Adrenal gland (tissue), 12 donors: ENCODE data around the gene RAD51AP1. TPM values are rescaled to one million over a fixed set of nuclear protein-coding genes. Genes with fewer than 3 reads are reported as not detected.

ENCODE experiments used
- DNase-seq, 7 donors: peaks; one replicate each; pipeline ENCODE4 v3.0.0-alpha.2; 2019 to 2020
- H3K27ac ChIP-seq, 5 donors: fragments of 200-600 bp; sonication (generic) in 4 of 5; 1 replicate in 3 of 5; 2 replicates in 2 of 5; pipeline versions ENCODE4 v1.5.1 to v1.8.0; 2016 to 2020; ENCODE audit warnings: mild to moderate bottlenecking in 1 of 5
- H3K27me3 ChIP-seq: fragments of 200-600 bp; 2 replicates; pipeline ENCODE4 v1.8.0; 2021
- H3K36me3 ChIP-seq, 2 donors: fragments of 200-600 bp; replicated peaks in 1 of 2; 1 replicate in 1 of 2; 2 replicates in 1 of 2; pipeline versions ENCODE4 v1.5.1 to v1.8.0; 2018 to 2022
- H3K4me1 ChIP-seq, 2 donors: fragments of 200-600 bp; replicated peaks in 1 of 2; 1 replicate in 1 of 2; 2 replicates in 1 of 2; pipeline versions ENCODE4 v1.5.1 to v1.8.0; 2018 to 2021
- H3K4me3 ChIP-seq, 4 donors: fragments of 200-600 bp; sonication (generic) in 3 of 4; one replicate each; pipeline ENCODE4 v1.5.1; 2016 to 2018
- H3K9me3 ChIP-seq, 3 donors: fragments of 200-600 bp; sonication (generic) in 1 of 3; replicated peaks in 1 of 3; 1 replicate in 2 of 3; 2 replicates in 1 of 3; pipeline versions ENCODE4 v1.5.1 to v1.8.0; 2016 to 2021
- POLR2A ChIP-seq, 2 donors: fragments of 450-650 bp; IDR thresholded peaks; one replicate each; pipeline ENCODE4 v1.6.1; 2017; ENCODE audit warnings: antibody characterized with exemption in 2 of 2, mild to moderate bottlenecking in 2 of 2, moderate library complexity in 1 of 2
- WGBS, 4 donors: extraction: QIAGEN DNeasy Blood & Tissue Kit in 2 of 4; methylation state at CpG; one replicate each; pipeline versions ENCODE4 v1.1.5 to v1.1.7; 2013 to 2017; 5-methylcytosine and 5-hydroxymethylcytosine counted together
- intact Hi-C, 2 donors: fragments of 100-400 bp; cut with DNase I; formaldehyde crosslinking; loops; one replicate each; pipeline versions ENCODE4 v1.14.1 to v1.15.0; 2022 to 2023
- polyA plus RNA-seq, 3 donors: library from polyadenylated mRNA; stranded (reverse); fragments of 200-250 nt in 2 of 3; fragments of 350-450 nt in 1 of 3; fragmentation: Illumina TruSeq in 1 of 3; extraction: RNeasy Lipid Tissue Mini Kit (QIAGEN cat#74804) in 1 of 3; gene quantifications; one replicate each; pipeline ENCODE4 v1.2.3, GENCODE V29; 2013 to 2014
- total RNA-seq, 9 donors: library from RNA; depleted of rRNA in 4 of 9; stranded (reverse); fragments of >200 nt in 4 of 9; fragments of 120-200 nt in 1 of 9; fragmentation: NEBNext Ultra II Directional in 1 of 9; extraction: Animal tissue kit (Norgen Biotek cat#: 25700) in 1 of 9; gene quantifications; one replicate each; pipeline versions ENCODE4 v1.1.0 to v1.2.4, GENCODE V29; 2013 to 2023
- TF ChIP-seq, protein P1 (sequence below), 6 experiments: fragments of 450-650 bp in 4 of 6; fragments of 200-600 bp in 2 of 6; sonication (generic) in 1 of 6; IDR thresholded peaks; 1 replicate in 5 of 6; 2 replicates in 1 of 6; pipeline versions ENCODE4 v1.5.1 to v1.8.0; 2016 to 2021; ENCODE audit warnings: antibody characterized with exemption in 6 of 6, mild to moderate bottlenecking in 2 of 6, moderate library complexity in 1 of 6
- donor health status: healthy with polysubstance abuse.
- donor health status: Bipolar disorder and iron deficiency.
- donor health status: DM: yes; HTN: yes; CAD: no.
- donor health status: DM: no; HTN: no; CAD: no.
- donor health status: DM: no; HTN: no; CAD: no.
- donor health status: DM: yes; HTN: yes; CAD: no.

The RAD51AP1 gene
- total and polyA plus RNA-seq, 12 donors: 0.55 to 12.1 (median 1.9) TPM; not detected in 1

DNA sequence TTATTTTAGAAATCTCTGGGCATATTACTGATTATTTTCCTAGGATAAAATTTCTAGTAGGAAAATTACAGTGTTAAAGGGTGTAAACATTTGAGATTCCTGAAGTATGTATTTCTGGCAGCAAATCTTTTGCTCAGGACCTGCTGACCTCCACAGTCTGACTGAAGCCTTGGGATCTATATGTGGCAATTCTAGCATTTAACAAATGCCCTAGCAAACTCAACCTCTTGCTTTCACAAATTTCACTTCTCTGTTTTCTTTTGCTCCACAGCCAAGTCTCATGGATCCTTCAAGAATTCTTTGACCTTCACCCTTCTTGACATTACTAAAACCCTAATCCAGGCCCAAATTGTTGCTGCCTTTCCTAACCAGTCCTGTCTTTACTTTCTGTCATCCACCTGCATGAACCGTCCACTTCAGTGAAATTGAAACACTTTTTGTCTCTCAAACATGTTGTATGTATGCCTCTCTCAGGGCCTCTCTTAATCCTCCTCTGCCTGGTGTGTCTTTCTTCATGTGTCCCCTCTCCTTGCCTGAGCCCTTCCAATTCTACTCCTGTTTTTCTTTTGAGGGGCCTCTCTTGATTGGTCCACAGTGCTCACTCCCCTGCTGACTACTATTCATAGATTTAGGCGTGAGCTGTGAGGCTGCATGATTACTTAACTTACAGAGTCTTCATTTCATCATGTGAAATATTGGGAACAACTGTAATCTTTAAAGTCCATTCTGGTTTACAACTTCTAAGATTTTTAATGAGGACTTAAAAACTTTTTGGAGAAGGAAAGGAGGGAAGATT, 18.2 kb downstream of the RAD51AP1 start:
- Histone ChIP-seq H3K27ac (peak overlapping the region in 2 of 5 donors; percentile 25 to 37), H3K27me3 (no peaks in the 10 kb centered on the region), H3K4me1 (peaks cover 3 to 4% of the 10 kb centered on the region in 2 donors), H3K9me3 (no peaks in the 10 kb centered on the region), H3K4me3 (no peak overlapping the region), H3K36me3 (no peaks in the 10 kb centered on the region)
- TF ChIP-seq, protein P1, sequence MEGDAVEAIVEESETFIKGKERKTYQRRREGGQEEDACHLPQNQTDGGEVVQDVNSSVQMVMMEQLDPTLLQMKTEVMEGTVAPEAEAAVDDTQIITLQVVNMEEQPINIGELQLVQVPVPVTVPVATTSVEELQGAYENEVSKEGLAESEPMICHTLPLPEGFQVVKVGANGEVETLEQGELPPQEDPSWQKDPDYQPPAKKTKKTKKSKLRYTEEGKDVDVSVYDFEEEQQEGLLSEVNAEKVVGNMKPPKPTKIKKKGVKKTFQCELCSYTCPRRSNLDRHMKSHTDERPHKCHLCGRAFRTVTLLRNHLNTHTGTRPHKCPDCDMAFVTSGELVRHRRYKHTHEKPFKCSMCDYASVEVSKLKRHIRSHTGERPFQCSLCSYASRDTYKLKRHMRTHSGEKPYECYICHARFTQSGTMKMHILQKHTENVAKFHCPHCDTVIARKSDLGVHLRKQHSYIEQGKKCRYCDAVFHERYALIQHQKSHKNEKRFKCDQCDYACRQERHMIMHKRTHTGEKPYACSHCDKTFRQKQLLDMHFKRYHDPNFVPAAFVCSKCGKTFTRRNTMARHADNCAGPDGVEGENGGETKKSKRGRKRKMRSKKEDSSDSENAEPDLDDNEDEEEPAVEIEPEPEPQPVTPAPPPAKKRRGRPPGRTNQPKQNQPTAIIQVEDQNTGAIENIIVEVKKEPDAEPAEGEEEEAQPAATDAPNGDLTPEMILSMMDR (IDR thresholded peaks at IDR 0.05): no peak
- TF ChIP-seq POLR2A (IDR thresholded peaks at IDR 0.05): no peak
- intact Hi-C loops: no loop called here
- WGBS, 4 donors: 85 to 90% (median 86%) methylated on average over 2 of the region's 2 CpGs
- no peak for DNase-seq

GRCh38 chr12:4557586-4557985, 18.9 kb downstream of the RAD51AP1 start:
- Histone ChIP-seq H3K9me3 (no peaks in the 10 kb centered on the region), H3K4me3 (no peak overlapping the region), H3K4me1 (peaks cover 3 to 7% of the 10 kb centered on the region in 2 donors), H3K27ac (no peak overlapping the region), H3K36me3 (no peaks in the 10 kb centered on the region), H3K27me3 (no peaks in the 10 kb centered on the region)
- 82 to 89% (median 86%) methylated on average over 5 of the region's 5 CpGs for WGBS, 4 donors
- intact Hi-C loops: no loop called here
- DNase-seq: no peak
- no peak for TF ChIP-seq POLR2A (IDR thresholded peaks at IDR 0.05)
- TF ChIP-seq, protein P1 (IDR thresholded peaks at IDR 0.05): no peak

GRCh38 chr12:4558171-4558570, 19.5 kb downstream of the RAD51AP1 start:
- H3K27ac ChIP-seq: no peak overlapping the region
- WGBS, 4 donors: 95 to 98% (median 97%) methylated on average over 2 of the region's 2 CpGs
- no peaks in the 10 kb centered on the region for H3K27me3 ChIP-seq
- H3K36me3 ChIP-seq: no peaks in the 10 kb centered on the region
- H3K4me1 ChIP-seq: peaks cover 3 to 7% of the 10 kb centered on the region in 2 donors
- intact Hi-C loops: no loop called here
- no peak for DNase-seq
- H3K9me3 ChIP-seq: no peaks in the 10 kb centered on the region
- H3K4me3 ChIP-seq: no peak overlapping the region
- TF ChIP-seq POLR2A (IDR thresholded peaks at IDR 0.05): no peak
- TF ChIP-seq, protein P1 (IDR thresholded peaks at IDR 0.05): no peak

- Histone ChIP-seq H3K27ac (peak within 1 kb of the TSS in 1 of 5 donors; percentile 45), H3K36me3 (no peaks in the 10 kb centered on the region), H3K27me3 (no peaks in the 10 kb centered on the region), H3K4me3 (peak within 1 kb of the TSS in 2 of 4 donors; percentile 17 to 47), H3K4me1 (peaks cover 3 to 7% of the 10 kb centered on the region in 2 donors), H3K9me3 (no peaks in the 10 kb centered on the region)
- peak; percentile 72 to 89 (median 81) for DNase-seq
- intact Hi-C loops: no loop called here
- TF ChIP-seq, protein P1 (IDR thresholded peaks at IDR 0.05): no peak
- TF ChIP-seq POLR2A (IDR thresholded peaks at IDR 0.05): no peak
- 4 to 29% (median 10%) methylated on average over 16 to 44 of the region's 44 CpGs for WGBS, 4 donors
Measured at GRCh38 chr12:4562034-4562657, 23.5 kb downstream of the RAD51AP1 start, which contains the start of gene DYRK4. Gene DYRK4, plus strand, starts transcription at chr12:4562208. Its CDS starts 38 bp downstream, at chr12:4562246.
